ENCODE measurements around the gene VPS51.

DNA sequence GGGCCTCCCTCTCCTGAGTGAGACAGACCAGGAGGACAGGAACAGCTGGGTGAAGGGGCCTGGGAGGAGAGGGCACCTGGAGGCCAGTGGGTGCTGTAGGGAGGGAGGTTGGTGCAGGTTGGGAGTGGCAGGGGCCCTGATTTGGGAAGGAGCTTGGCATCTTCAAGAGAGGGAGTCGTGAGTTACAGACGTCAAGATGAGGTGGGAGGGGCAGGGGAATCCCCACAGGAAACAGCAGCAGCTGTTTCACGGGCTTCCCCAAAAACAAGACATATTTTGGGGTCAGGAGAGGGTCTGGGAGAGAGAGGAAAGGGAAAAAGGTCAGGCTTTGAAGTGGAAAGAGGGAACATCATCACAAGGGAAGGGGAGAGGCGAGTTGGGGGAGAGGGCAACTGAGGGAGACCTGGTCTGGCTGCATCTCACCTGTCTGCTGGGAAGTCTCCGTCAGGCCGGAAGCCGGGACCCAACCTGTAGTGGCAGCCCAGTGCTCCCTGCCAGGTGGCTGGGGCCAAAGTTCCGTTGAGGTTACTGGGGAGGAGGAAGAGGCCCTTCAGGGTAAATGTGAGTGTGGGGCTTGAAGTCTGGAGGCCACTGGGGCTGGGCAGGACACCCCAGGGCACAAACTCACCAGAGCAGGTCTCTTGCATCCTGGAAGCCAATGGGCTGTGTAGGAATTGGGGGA lies 42.0 kb upstream of the VPS51 start:
- TF ChIP-seq, protein P1, sequence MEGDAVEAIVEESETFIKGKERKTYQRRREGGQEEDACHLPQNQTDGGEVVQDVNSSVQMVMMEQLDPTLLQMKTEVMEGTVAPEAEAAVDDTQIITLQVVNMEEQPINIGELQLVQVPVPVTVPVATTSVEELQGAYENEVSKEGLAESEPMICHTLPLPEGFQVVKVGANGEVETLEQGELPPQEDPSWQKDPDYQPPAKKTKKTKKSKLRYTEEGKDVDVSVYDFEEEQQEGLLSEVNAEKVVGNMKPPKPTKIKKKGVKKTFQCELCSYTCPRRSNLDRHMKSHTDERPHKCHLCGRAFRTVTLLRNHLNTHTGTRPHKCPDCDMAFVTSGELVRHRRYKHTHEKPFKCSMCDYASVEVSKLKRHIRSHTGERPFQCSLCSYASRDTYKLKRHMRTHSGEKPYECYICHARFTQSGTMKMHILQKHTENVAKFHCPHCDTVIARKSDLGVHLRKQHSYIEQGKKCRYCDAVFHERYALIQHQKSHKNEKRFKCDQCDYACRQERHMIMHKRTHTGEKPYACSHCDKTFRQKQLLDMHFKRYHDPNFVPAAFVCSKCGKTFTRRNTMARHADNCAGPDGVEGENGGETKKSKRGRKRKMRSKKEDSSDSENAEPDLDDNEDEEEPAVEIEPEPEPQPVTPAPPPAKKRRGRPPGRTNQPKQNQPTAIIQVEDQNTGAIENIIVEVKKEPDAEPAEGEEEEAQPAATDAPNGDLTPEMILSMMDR (IDR thresholded peaks at IDR 0.05) = no peak
- TF ChIP-seq POLR2A (IDR thresholded peaks at IDR 0.05) = no peak
